GM19099 (cell line): ENCODE data around the gene SLC1A2.

Experiments
- POLR2A ChIP-seq: IDR thresholded peaks from 3 replicates; pipeline ENCODE4 v1.6.1; 2011; ENCODE audit warnings: low read depth; ENCODE audit not compliant: insufficient read length; ENCODE audit errors: extremely low read depth

SLC1A2 gene

DNA sequence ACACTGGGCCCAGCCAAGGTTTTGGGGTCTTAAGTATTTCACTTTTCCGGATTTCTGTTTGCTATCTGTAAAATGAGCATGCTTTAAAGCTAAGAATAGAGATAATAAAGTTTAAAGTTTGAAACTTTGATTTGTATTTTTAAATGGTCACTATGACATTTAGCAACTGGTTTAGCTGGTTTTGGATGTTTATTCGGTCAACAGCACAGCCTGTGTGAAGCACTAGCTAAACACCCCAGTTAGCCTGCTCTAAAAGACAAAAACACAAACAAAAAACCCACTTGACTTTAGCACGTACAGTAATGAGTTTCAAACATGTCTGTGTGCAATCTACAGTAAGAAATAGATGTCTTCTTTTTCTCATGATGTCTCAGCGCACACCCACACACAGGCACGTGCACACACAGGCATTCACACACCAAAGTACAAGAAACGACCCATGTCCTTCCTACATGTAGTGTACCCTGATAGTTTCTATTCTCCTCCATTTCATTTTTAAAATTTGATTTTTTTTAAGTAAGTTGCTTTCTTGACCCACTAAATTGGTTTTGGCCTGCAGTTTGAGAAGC lies 29.4 kb downstream of the SLC1A2 start:
- TF ChIP-seq POLR2A: no peak

DNA sequence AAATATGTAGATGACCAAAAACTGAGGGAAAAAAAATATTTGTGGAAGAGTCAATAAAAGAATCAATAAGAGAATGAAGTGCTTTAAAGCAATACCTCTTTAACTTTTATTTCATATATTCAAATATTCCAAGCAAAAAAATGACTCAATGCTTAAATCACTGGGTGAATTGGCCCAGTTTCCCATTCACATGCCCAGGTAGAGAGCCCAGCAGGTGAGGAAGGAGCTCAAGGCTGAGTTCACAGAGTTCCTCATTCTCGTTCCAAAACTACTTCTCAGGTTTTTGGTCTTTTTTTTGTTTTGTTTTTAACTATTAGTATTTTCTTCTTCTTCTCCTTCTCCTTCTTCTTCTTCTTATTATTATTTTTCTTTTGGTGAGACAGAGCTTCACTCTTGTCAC lies 30.2 kb downstream of the SLC1A2 start:
- TF ChIP-seq POLR2A: no peak

DNA sequence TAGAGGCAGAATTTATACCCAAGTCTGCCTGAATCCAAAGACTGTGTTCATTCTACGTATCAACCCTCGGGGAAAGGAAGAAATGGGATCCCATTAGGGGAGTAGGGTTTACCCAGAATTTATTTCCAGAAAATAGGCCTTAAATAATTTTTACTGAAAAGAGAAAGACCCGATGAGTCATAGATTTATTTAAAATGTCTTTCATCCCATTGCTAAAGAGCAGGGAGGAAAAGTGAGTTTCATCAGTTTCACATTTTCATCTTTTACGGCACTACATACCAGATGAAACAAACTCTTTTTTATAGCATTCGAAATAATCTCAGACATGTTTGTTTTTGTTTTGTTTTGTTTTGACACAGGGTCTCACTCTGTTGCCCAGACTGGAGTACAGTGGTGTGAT lies 31.3 kb downstream of the SLC1A2 start:
- TF ChIP-seq POLR2A: no peak

DNA sequence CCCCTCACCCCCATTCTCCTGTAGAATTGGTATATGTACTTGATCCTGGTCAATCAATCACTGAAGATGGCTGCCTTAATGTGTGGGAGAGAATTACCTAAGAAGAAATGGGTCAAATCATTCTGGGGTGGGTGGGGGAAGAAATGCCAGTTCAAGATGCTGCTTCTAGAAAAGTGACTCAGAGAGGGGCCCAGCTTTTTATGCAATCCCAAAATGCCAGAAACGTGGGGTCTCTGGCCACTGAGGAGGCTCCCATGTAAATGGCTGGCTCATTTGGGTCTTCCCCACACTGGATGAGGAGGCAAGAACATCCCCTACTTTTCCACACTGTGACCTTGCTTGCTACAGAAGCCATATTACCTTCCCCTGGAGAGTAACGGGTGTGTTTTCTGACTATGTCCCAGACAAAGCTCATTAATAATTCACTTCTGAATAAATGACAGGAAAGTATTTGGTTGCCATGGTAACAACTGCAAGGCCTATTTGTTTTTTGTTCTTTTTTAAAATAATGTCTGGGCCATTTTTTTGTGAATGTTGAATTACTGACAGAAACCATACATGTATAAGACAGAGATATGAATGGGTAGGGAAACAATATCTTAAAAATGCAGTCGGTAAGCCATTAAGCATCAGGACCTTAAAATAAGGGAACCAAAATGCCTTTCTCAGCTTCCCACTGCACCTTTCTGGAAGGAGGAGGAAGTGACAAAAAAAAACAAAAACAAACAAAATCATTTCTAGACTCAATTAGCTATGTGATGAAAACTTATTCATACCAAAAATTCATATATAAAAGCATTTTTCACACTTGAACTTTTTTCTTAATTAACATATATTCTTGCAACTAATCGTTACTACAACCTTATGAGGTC lies 32.0 kb downstream of the SLC1A2 start:
- no peak for TF ChIP-seq POLR2A

DNA sequence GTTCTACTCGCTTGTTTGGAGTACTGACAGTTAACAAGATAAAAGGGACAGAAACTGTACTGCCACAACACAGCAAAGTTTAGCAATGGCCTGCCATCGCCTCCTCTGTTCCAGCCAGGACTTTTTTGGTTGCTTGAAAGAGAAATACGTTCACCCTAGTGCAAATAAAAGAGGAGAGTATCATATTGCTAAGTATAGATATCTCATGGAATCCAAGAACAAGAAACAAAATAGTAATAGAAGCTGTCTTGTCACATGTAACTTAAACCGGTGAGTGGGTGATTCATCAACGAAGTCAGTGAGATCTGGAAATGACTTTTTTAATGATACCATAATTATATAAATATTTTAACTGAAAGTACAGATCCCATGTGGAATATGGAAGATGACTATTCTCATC lies 35.4 kb downstream of the SLC1A2 start:
- no peak for TF ChIP-seq POLR2A

DNA sequence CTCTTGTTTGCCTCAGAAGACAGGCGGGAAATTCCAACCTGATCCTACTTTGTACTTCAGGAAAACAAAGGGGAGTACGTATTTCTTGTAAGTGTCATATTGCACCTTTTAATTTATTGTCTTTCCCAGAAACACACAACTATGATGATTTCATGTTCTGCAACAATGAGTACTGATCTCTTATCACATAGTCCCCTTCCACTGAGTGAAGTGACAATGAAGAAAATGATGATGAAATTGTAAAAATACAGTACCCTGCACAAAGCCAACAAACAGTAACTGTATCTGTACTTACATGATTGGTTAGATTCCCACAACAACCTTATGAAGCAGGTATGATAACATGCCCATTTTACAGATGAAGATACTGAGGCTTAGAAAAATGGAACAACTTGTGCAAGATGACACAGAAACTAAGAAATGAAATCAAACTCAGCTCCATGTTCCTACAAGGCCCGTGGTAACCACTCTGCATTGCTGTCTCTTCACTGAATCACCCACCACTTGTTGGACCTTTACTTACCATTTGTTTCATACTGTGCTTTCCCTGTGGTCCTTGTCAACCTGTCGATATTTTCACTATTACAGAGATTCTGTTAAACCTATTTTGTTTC lies 37.5 kb downstream of the SLC1A2 start:
- no peak for TF ChIP-seq POLR2A

DNA sequence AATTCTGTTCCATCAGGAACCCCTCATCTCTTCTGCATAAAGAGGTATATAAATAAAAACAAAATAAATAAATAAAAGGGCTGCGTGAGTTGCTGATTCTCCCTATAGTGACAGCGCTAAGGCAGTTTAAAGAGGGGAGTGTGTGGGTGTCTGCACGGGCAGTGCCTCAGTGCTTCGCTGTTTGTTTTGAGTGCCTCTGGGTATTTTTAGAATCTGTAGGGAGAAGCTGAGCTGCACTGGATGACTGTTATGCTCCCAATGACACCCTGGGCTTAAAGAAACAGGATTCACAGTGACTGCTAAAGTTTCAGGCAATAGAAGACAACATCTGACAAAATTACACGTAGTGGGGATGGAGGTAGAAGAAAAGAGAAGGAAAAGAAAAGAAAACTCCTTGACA lies 38.8 kb downstream of the SLC1A2 start:
- no peak for TF ChIP-seq POLR2A

DNA sequence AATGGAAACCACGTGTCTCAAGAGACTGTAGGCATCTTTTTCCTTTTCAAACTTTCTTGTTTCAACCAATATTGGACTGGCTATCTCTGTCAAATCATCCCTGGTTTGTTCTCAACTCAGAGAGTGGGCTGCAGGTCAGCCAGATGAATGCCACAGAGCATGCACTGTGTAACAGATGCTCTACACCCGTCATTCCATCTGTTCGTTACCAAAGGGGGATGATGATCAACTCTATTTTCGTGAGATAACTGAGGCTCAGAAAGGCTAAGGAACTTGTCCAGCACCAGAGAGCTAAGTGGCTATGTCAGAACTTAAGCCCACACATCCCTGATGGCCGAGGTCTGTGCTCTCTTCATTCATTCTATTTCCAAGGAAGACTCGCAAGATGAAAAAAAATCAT lies 42.1 kb downstream of the SLC1A2 start:
- TF ChIP-seq POLR2A: no peak

DNA sequence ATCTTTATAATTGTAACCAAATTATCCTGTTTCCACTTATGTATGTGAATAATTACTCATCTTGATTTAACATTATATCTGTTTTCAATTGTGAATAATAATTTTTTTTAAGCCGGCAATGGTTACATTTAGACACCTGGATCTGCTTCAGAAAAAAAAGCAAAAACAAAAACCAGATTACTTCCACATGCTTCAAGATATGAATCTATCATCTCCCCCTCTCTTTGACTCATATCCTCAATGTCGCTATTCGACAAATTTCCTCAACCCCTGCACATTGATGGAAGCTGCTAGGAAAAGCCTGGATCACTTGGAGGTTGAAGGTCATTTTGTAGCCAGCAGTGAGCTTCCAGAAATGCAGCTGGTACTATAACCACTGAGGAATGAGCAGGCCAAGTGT lies 42.7 kb downstream of the SLC1A2 start:
- no peak for TF ChIP-seq POLR2A

DNA sequence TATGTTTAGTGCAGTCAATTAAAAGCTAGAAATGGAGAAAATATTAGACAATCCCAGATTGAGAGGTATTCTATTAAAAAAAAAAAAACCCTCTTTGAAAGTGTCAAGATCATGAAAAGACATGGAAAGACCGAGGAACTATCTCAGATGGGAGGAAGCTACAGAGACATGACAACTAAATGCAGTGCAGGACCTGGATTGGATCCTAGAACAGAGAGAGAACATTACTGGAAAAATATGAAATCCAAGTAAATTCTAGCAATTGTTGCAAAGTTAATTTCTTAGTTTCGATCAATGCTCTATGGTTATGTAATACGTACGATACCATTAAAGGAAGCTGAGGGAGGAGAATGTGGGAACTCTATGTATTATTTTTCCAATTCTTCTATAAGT lies 43.2 kb downstream of the SLC1A2 start:
- TF ChIP-seq POLR2A: no peak

DNA sequence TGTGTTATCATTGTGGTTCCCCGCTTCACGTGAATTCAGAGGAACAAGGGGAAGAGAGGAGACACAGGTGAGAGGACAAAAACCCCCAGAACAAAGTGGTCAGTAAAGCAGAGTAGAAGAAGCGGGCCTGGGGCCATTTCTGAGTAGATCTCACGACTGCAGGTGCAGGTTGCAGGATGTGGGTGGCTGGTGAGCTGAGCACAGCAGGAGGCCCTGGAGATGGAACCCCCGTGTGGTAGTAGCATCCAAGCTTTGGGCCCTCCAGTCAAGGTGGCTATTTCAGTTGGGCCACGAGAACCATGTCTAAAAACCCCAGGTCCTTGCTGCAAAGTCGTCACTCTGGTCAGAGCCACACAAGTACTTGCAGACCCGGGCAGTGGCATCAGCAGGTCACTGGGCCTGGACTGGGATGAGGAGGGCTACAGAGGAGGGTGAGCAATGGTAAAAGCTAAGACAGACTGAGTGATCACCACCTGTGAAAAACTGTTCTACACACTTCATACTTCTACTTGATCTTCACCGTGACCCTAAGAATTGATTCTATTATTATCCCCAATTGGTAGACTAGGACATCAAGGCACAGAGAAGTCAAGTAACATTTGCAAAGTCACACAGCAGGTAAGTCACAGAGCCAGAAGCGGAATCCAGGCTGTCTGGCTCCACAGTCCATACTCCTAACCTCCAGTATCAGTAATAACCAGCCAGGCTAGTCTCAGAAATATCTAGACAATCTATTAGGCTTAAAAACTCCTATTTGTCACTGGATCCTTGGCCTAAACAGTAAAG lies 43.8 kb downstream of the SLC1A2 start:
- TF ChIP-seq POLR2A: no peak

DNA sequence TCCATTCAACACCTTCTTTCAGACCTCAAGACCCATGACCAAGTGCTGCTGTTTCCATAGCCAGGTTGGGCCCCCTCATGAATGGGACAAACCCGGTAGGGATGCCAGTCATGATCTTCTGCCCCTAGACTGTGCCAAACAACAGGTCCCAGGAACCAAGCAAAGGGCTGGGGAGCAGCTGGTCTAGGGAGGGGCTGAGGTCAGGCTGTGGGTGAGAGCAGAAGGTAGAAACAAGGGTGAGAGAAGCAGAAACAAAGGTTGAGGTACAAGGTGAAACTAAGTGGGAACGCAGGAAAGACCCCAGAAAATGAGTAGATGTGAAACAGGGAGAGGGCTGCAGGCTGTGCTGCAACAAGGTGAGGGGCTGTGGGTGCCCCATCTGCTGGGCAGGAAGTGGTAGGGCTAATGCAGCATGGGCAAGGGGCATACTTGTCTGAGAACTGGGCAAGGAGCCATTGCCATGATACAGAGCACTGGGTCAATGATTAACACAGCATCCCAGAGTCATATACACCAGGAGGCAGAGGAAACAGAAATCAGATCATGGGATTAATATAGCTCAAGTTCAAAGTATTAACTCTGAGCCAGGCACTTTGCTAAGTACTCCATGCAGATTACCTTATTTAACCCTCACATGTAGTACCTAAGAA lies 45.9 kb downstream of the SLC1A2 start:
- TF ChIP-seq POLR2A: no peak

DNA sequence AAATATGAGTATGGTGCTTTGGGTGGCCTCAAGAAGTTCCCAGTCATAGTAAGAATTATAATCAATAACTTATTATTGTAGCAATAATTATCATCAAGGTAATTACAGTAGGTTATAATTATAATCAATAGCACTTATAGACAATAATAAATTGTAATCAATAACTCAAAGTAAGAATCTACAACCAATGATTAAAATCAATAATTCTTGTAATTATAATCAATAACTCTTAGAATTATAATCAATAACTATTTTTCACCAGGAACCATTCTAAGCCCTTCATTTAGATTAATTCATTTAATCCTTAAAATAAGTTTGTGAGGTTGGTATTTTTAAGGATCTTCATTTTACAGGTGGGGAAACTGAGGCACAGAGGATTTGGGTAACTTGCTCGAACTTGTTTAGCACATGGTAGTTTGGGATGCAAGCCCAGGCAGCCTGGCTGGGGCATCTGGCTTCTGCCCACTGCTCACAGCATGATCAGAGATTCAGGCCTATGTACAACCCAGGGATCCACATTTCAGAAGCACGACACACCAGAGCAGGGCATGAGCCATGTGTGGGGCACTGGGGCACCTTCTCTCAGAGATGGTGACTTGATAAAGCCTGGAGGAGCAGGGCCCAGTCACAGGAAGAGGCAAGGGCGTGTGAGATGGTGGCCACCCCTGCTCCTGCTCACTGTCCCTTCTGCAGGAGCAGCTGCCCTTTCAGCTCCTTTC lies 46.6 kb downstream of the SLC1A2 start:
- TF ChIP-seq POLR2A: no peak

DNA sequence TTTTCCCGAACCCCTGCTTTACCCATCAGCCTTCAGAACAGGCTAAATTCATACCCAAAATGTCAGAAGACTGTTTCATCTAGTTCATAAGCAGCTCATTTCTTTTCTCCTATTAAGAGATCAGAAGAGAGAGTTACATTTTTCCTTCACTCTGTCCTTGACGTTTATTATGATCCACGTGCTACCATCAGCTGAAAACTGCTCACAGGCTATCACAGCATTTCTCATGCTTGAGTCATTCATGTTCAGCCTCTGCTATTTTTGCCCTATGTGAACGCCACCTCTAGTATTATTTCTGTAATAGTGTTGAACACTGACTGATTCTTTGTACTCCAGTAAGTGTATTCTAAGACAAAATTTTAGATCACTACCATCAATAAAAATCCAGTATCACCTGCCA lies 51.9 kb downstream of the SLC1A2 start:
- no peak for TF ChIP-seq POLR2A
